Tongue (tissue), 2 donors: ENCODE measurements around the gene ASB6. TPM values are rescaled to one million over a fixed set of nuclear protein-coding genes. Genes with fewer than 3 reads are reported as not detected.
"Not testable (repeated sequence)": the region's sequence is repeated elsewhere in the genome, so short reads cannot be mapped to it uniquely, and the experiment has no call there.

Experiments
- DNase-seq: peaks from one replicate; pipeline ENCODE4 v3.0.0-alpha.2; 2015
- total RNA-seq: library from RNA; depleted of rRNA; stranded (reverse); fragments of >200 nt; gene quantifications from one replicate; pipeline ENCODE4 v1.2.3, GENCODE V29; 2014

ASB6 gene
- total RNA-seq, 1 donor from 2014 or later: 11.7 TPM

- no peak for DNase-seq
Measured at GRCh38 chr9:129643706-129644105, 1.8 kb upstream of the ASB6 start.

GRCh38 chr9:129640871-129641749 lies 841 bp downstream of the ASB6 start:
- DNase-seq: no peak

- no peak for DNase-seq
Measured at GRCh38 chr9:129640086-129640870, 1.7 kb downstream of the ASB6 start.

GRCh38 chr9:129639756-129640085 lies 2.2 kb downstream of the ASB6 start:
- no peak for DNase-seq

GRCh38 chr9:129639034-129639630 lies 2.8 kb downstream of the ASB6 start:
- no peak for DNase-seq

- no peak for DNase-seq
Measured at GRCh38 chr9:129637673-129638439, 4.1 kb downstream of the ASB6 start.

GRCh38 chr9:129637102-129637501 lies 4.8 kb downstream of the ASB6 start:
- no peak for DNase-seq

GRCh38 chr9:129636343-129636742 lies 5.6 kb downstream of the ASB6 start:
- DNase-seq: not testable (repeated sequence)

- DNase-seq: no peak
Measured at GRCh38 chr9:129635099-129636065, 6.6 kb downstream of the ASB6 start.

GRCh38 chr9:129633848-129634247 lies 8.1 kb downstream of the ASB6 start:
- DNase-seq: no peak

- no peak for DNase-seq
Measured at GRCh38 chr9:129633207-129633606, 8.7 kb downstream of the ASB6 start.

GRCh38 chr9:129632460-129632859 lies 9.5 kb downstream of the ASB6 start:
- no peak for DNase-seq

GRCh38 chr9:129631674-129632129 lies 10.2 kb downstream of the ASB6 start:
- no peak for DNase-seq

- DNase-seq: no peak
Measured at GRCh38 chr9:129630967-129631673, 10.8 kb downstream of the ASB6 start.

GRCh38 chr9:129629251-129629820 lies 12.6 kb downstream of the ASB6 start:
- no peak for DNase-seq

- no peak for DNase-seq
Measured at GRCh38 chr9:129628709-129629108, 13.2 kb downstream of the ASB6 start.

- no peak for DNase-seq
Measured at GRCh38 chr9:129627556-129628440, 14.2 kb downstream of the ASB6 start.

GRCh38 chr9:129626625-129627284 lies 15.2 kb downstream of the ASB6 start:
- no peak for DNase-seq
